K562 (cell line): ENCODE data around the gene STX18. TPM values are rescaled to one million over a fixed set of nuclear protein-coding genes. Genes with fewer than 3 reads are reported as not detected.

ENCODE experiments used
- ATAC-seq: fragments of 200-7000 bp; cut with Tn5 transposase; 3 replicates; pipeline ENCODE4 v1.9.1; 2020; ENCODE audit warnings: moderate library complexity
- BruUV-seq: library from RNA; stranded (reverse); fragments of 400-500 nt; replicated peaks from 2 replicates; lab custom pipeline; 2021; lab: Mats Ljungman, UMichigan
- CTCF ChIA-PET: fragments of 300-600 bp; formaldehyde crosslinking; extraction: SDS; loops from one replicate; lab custom pipeline; 2021; ENCODE audit warnings: low intra/inter-chr PET ratio; lab: Yijun Ruan, JAX
- POLR2A ChIA-PET: fragments of 300-600, 350-650 bp; sonication (Branson Sonifier 250); formaldehyde crosslinking; extraction: SDS; loops from one replicate; lab custom pipeline; 2021; ENCODE audit warnings: antibody characterized with exemption, inconsistent platforms; lab: Yijun Ruan, JAX
- DNase-seq, 4 experiments: peaks; one replicate each; pipeline versions ENCODE4 v3.0.0 to v3.0.0-alpha.2; 2011 to 2018; ENCODE audit warnings: low spot score in 3 of 4, mixed read lengths in 3 of 4; ENCODE audit errors: extremely low read depth in 1 of 4
- FAIRE-seq: peaks from 2 replicates; lab custom pipeline; 2011; peaks lifted over from hg19 to GRCh38; lab: Jason Lieb, UNC
- H2AFZ ChIP-seq: 2 replicates; pipeline ENCODE4 v1.6.0; 2011; ENCODE audit warnings: low read depth, low read length, control low read depth, inconsistent platforms
- H3K27ac ChIP-seq: fragments of 200-600 bp; 3 replicates; pipeline ENCODE4 v1.8.0; 2011; ENCODE audit warnings: low read depth, mild to moderate bottlenecking, control low read depth, inconsistent platforms, low read length, moderate library complexity, mixed read lengths; ENCODE audit errors: extremely low read depth
- H3K27me3 ChIP-seq, 2 experiments: fragments of 300-600 bp in 1 of 2; 2 replicates in 1 of 2; 3 replicates in 1 of 2; pipeline versions ENCODE4 v1.6.0 to v1.8.0; 2011; ENCODE audit warnings: inconsistent platforms in 2 of 2, low read length in 2 of 2, mild to moderate bottlenecking in 1 of 2, mixed read lengths in 1 of 2, moderate library complexity in 1 of 2; ENCODE audit not compliant: control insufficient read depth in 2 of 2, insufficient read depth in 2 of 2
- H3K36me3 ChIP-seq: fragments of 300-600 bp; 3 replicates; pipeline ENCODE4 v1.8.0; 2011; ENCODE audit warnings: mild to moderate bottlenecking, low read length, inconsistent platforms; ENCODE audit not compliant: control insufficient read depth, insufficient read depth
- H3K4me1 ChIP-seq, 2 experiments: fragments of 200-600 bp in 1 of 2; replicated peaks in 1 of 2; 2 replicates in 1 of 2; 3 replicates in 1 of 2; pipeline versions ENCODE4 v1.5.1 to v1.8.0; 2011; ENCODE audit warnings: inconsistent platforms in 2 of 2, low read length in 2 of 2, mild to moderate bottlenecking in 1 of 2, mixed read lengths in 1 of 2, moderate library complexity in 1 of 2; ENCODE audit not compliant: control insufficient read depth in 2 of 2, insufficient read depth in 2 of 2
- H3K4me2 ChIP-seq: 2 replicates; pipeline ENCODE4 v1.6.1; 2011; ENCODE audit warnings: low read length, control low read depth, inconsistent platforms, mixed read lengths; ENCODE audit not compliant: insufficient read depth
- H3K4me3 ChIP-seq: fragments of 200-600 bp; sonication (generic), shearing (Covaris generic); 2 replicates; pipeline ENCODE4 v1.5.1; 2016; ENCODE audit warnings: control low read depth, inconsistent platforms
- H3K79me2 ChIP-seq: fragments of 200-600 bp; 3 replicates; pipeline ENCODE4 v1.8.0; 2011; ENCODE audit warnings: low read length, inconsistent platforms; ENCODE audit not compliant: control insufficient read depth, insufficient read depth
- H3K9ac ChIP-seq, 2 experiments: 2 replicates each; pipeline versions ENCODE4 v1.6.0 to v1.6.1; 2011; ENCODE audit warnings: low read depth in 2 of 2, low read length in 2 of 2, control low read depth in 1 of 2, inconsistent platforms in 1 of 2, mild to moderate bottlenecking in 1 of 2, mixed read lengths in 1 of 2; ENCODE audit not compliant: insufficient read depth in 1 of 2
- H3K9me1 ChIP-seq: one replicate; pipeline ENCODE4 v1.6.0; 2011; ENCODE audit warnings: inconsistent platforms, mild to moderate bottlenecking, low read length, moderate library complexity; ENCODE audit not compliant: control insufficient read depth, insufficient read depth
- H3K9me3 ChIP-seq: replicated peaks from 2 replicates; pipeline ENCODE4 v1.5.1; 2011; ENCODE audit warnings: low read depth, low read length, inconsistent platforms; ENCODE audit not compliant: control insufficient read depth, insufficient read depth
- H4K20me1 ChIP-seq: replicated peaks from 2 replicates; pipeline ENCODE4 v1.6.1; 2011; ENCODE audit warnings: low read length, inconsistent platforms, mixed read lengths; ENCODE audit not compliant: control insufficient read depth, insufficient read depth
- DNMT1 ChIP-seq: fragments of 450-650 bp; IDR thresholded peaks from 2 replicates; pipeline ENCODE4 v1.6.1; 2016; ENCODE audit warnings: antibody characterized with exemption, mild to moderate bottlenecking
- FOXA3 ChIP-seq, 2 experiments: fragments of 450-650 bp in 1 of 2; sonication (generic) in 1 of 2; formaldehyde crosslinking; IDR thresholded peaks in 1 of 2; conservative IDR thresholded peaks in 1 of 2; 2 replicates each; pipeline versions ENCODE4 v1.4.0 to v1.8.0; 2020 to 2022; ENCODE audit warnings: mild to moderate bottlenecking in 2 of 2, missing genetic modification reagents in 1 of 2
- FOXP1 ChIP-seq: sonication (generic); formaldehyde crosslinking; IDR thresholded peaks from 2 replicates; pipeline ENCODE4 v1.8.0; 2022; ENCODE audit warnings: mild to moderate bottlenecking, missing genetic modification reagents
- JUNB ChIP-seq: fragments of 450-650 bp; formaldehyde crosslinking; conservative IDR thresholded peaks from 2 replicates; pipeline ENCODE4 v1.4.0; 2020; ENCODE audit warnings: mild to moderate bottlenecking
- NR2C1 ChIP-seq, 2 experiments: fragments of 450-650 bp; IDR thresholded peaks; 2 replicates each; pipeline ENCODE4 v1.6.1; 2017; ENCODE audit warnings: mild to moderate bottlenecking in 2 of 2, antibody characterized with exemption in 1 of 2, inconsistent platforms in 1 of 2, missing compliant biosample characterization in 1 of 2, missing genetic modification characterization in 1 of 2
- SIX5 ChIP-seq, 2 experiments: IDR thresholded peaks; 2 replicates each; pipeline ENCODE4 v1.6.1; 2011; ENCODE audit warnings: low read length in 2 of 2, borderline replicate concordance in 1 of 2, low read depth in 1 of 2, mild to moderate bottlenecking in 1 of 2, moderate library complexity in 1 of 2; ENCODE audit not compliant: insufficient read depth in 1 of 2
- SMARCA4 ChIP-seq: fragments of 450-650 bp; IDR thresholded peaks from 2 replicates; pipeline ENCODE4 v1.6.1; 2016
- STAG1 ChIP-seq: sonication (generic); formaldehyde crosslinking; IDR thresholded peaks from 2 replicates; pipeline ENCODE4 v1.5.0; 2020; ENCODE audit warnings: missing genetic modification reagents, borderline replicate concordance
- TAF15 ChIP-seq: fragments of 200-400 bp; formaldehyde crosslinking; IDR thresholded peaks from 2 replicates; pipeline ENCODE4 v1.6.1; 2017; ENCODE audit warnings: mild to moderate bottlenecking, low read depth, low read length, moderate library complexity
- TEAD1 ChIP-seq, 2 experiments: fragments of 450-650 bp in 1 of 2; sonication (generic) in 1 of 2; formaldehyde crosslinking; IDR thresholded peaks; 2 replicates each; pipeline versions ENCODE4 v1.4.0 to v1.8.0; 2020 to 2022; ENCODE audit warnings: mild to moderate bottlenecking in 2 of 2, missing genetic modification reagents in 1 of 2
- WGBS: fragments of 100-300 bp; shearing (Covaris generic); methylation state at CpG from one replicate; pipeline ENCODE4 v1.1.6; 2016; ENCODE audit warnings: low coverage, mixed read lengths; ENCODE audit not compliant: insufficient coverage; ENCODE audit errors: missing lambda C conversion rate; 5-methylcytosine and 5-hydroxymethylcytosine counted together
- in situ Hi-C: fragments of 300-500 bp; cut with MboI; formaldehyde crosslinking; loops from 4 replicates; pipeline ENCODE4 v1.15.0; 2018; ENCODE audit warnings: inconsistent platforms, mixed read lengths
- intact Hi-C: fragments of 100-400 bp; cut with micrococcal nuclease; formaldehyde crosslinking; loops from 2 replicates; pipeline ENCODE4 v1.14.2; 2022
- polyA plus RNA-seq, 8 experiments: library from polyadenylated mRNA; depleted of rRNA in 4 of 8; stranded (reverse) in 5 of 8; unstranded in 3 of 8; fragments of >200 nt; fragmentation: Nextera tagmentation in 2 of 8; fragmentation: Illumina TruSeq in 1 of 8; extraction: Ambion mirVana in 2 of 8; extraction: Trizol in 1 of 8; gene quantifications; 2 replicates each; pipeline versions ENCODE4 v1.2.1 to v1.2.3, GENCODE V29; 2011 to 2014; ENCODE audit warnings: inconsistent platforms in 1 of 8, missing spikeins in 1 of 8
- total RNA-seq, 7 experiments: library from RNA; depleted of rRNA in 6 of 7; stranded (reverse); fragments of >200 nt in 6 of 7; fragmentation: Illumina TruSeq in 2 of 7; extraction: Trizol in 2 of 7; gene quantifications; 2 replicates each; pipeline versions ENCODE4 v1.2.1 to v1.2.3, GENCODE V29; 2011 to 2021; ENCODE audit warnings: low replicate concordance in 1 of 7
- TF ChIP-seq, protein P1 (sequence below): fragments of 450-650 bp; conservative IDR thresholded peaks from 2 replicates; pipeline ENCODE4 v1.6.1; 2016; ENCODE audit warnings: missing genetic modification characterization, low read depth, mild to moderate bottlenecking, control low read depth, missing compliant biosample characterization

The STX18 gene
- total and polyA plus RNA-seq, 9 of the 15 experiments (the other 6 are each of a cell fraction or from before 2014, with no cell fraction given), result 6.2 to 41.7 (median 22.7) TPM

DNA sequence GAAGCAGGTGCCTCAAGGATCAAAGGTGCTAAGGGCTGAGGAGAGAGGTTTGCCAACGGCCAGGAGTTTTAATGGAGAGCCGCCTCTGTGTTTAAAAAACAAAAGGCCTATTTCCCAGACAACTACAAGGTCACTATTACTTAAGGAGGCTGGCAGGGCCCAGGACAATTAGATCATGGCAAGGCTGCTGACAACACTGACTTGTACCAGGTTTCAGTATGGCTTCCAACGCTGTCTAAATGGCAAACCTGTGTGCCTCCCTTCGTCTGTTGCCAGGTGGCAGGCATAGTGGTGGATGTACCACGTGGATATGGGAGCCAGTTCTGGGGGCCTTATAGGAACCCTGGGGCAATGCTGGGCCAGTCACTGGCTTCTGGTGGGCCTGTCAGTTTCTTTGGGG is 114.0 kb downstream of the STX18 start:
- H3K4me3 ChIP-seq, result no peak overlapping the region
- H2AFZ ChIP-seq, result no peak overlapping the region
- in situ Hi-C loops, result no loop called here
- ChIA-PET CTCF (no interaction called here), POLR2A (interaction anchor here (1.4 kb wide), 1 partner anchor 38 kb away, joined by 4 read pairs; no protein-coding TSS in a partner anchor)
- FAIRE-seq (no peak), DNase-seq (no peak), ATAC-seq (no peak)
- no peaks in the 10 kb centered on the region; the same call in 1 of the 2 replicates for H4K20me1 ChIP-seq
- no peaks in the 10 kb centered on the region for H3K9me1 ChIP-seq
- H3K9ac ChIP-seq, result no peak overlapping the region
- H3K79me2 ChIP-seq, result no peaks in the 10 kb centered on the region
- no peaks in the 10 kb centered on the region for H3K27me3 ChIP-seq
- intact Hi-C loops, result no loop called here
- 70% methylated on average over 5 of the region's 5 CpGs for WGBS
- H3K27ac ChIP-seq, result no peak overlapping the region
- H3K4me2 ChIP-seq, result no peak overlapping the region
- H3K4me1 ChIP-seq, result no peaks in the 10 kb centered on the region
- TF ChIP-seq TAF15 (no peak), SMARCA4 (no peak), SIX5 (IDR thresholded peaks at IDR 0.05; ENCODE audit: borderline replicate concordance in 1 of 2, insufficient read depth in 1 of 2, low read depth in 1 of 2, low read length in 2 of 2) (no peak), TEAD1 (CRISPR knock-in tag; IDR thresholded peaks at IDR 0.05) (no peak), FOXP1 (no peak), NR2C1 (IDR thresholded peaks at IDR 0.05) (no peak), NR2C1 (tag; IDR thresholded peaks at IDR 0.05) (no peak), FOXA3 (CRISPR knock-in tag; conservative IDR thresholded peaks at IDR 0.05 in 1 of 2, IDR thresholded peaks at IDR 0.05 in 1 of 2) (no peak), DNMT1 (no peak), JUNB (no peak), STAG1 (CRISPR knock-in tag) (no peak)
- TF ChIP-seq, protein P1, sequence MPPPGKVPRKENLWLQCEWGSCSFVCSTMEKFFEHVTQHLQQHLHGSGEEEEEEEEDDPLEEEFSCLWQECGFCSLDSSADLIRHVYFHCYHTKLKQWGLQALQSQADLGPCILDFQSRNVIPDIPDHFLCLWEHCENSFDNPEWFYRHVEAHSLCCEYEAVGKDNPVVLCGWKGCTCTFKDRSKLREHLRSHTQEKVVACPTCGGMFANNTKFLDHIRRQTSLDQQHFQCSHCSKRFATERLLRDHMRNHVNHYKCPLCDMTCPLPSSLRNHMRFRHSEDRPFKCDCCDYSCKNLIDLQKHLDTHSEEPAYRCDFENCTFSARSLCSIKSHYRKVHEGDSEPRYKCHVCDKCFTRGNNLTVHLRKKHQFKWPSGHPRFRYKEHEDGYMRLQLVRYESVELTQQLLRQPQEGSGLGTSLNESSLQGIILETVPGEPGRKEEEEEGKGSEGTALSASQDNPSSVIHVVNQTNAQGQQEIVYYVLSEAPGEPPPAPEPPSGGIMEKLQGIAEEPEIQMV, result no peak
- peaks cover 11% of the 10 kb centered on the region; the same call in 1 of the 3 replicates for H3K36me3 ChIP-seq
- BruUV-seq, result no TSS peak
- H3K9me3 ChIP-seq, result no peaks in the 10 kb centered on the region
